HepG2 (cell line): ENCODE results near the gene DNM1. TPM values are rescaled to one million over a fixed set of nuclear protein-coding genes. Genes with fewer than 3 reads are reported as not detected.

ENCODE experiments used
- ARID5B ChIP-seq: IDR thresholded peaks from 2 replicates; pipeline ENCODE4 v1.4.0; 2020; ENCODE audit warnings: mild to moderate bottlenecking, missing genetic modification reagents
- BCLAF1 ChIP-seq: fragments of 450-650 bp; IDR thresholded peaks from 2 replicates; pipeline ENCODE4 v1.6.1; 2017; ENCODE audit warnings: mild to moderate bottlenecking
- HES4 ChIP-seq: sonication (generic); formaldehyde crosslinking; IDR thresholded peaks from 2 replicates; pipeline ENCODE4 v1.9.0; 2021; ENCODE audit warnings: mild to moderate bottlenecking, missing genetic modification reagents, borderline replicate concordance
- HOXA5 ChIP-seq: sonication (generic); formaldehyde crosslinking; IDR thresholded peaks from 2 replicates; pipeline ENCODE4 v1.4.0; 2020; ENCODE audit warnings: missing genetic modification reagents
- KAT7 ChIP-seq: IDR thresholded peaks from 2 replicates; pipeline ENCODE4 v1.6.1; 2018; ENCODE audit warnings: borderline replicate concordance, missing compliant biosample characterization
- KMT2A ChIP-seq: sonication (generic); formaldehyde crosslinking; IDR thresholded peaks from 2 replicates; pipeline ENCODE4 v1.4.0; 2020; ENCODE audit warnings: missing genetic modification reagents
- NONO ChIP-seq, 2 experiments: fragments of 450-650 bp in 1 of 2; sonication (generic) in 1 of 2; formaldehyde crosslinking in 1 of 2; IDR thresholded peaks in 1 of 2; conservative IDR thresholded peaks in 1 of 2; 2 replicates each; pipeline versions ENCODE4 v1.6.1 to v1.8.0; 2017 to 2022; ENCODE audit warnings: mild to moderate bottlenecking in 1 of 2, missing genetic modification reagents in 1 of 2, moderate library complexity in 1 of 2
- PREB ChIP-seq: sonication (generic); formaldehyde crosslinking; IDR thresholded peaks from 2 replicates; pipeline ENCODE4 v1.4.0; 2020; ENCODE audit warnings: missing genetic modification reagents
- TBP ChIP-seq: sonication (generic); formaldehyde crosslinking; IDR thresholded peaks from 2 replicates; pipeline ENCODE4 v1.5.0; 2020; ENCODE audit warnings: missing genetic modification reagents
- TFE3 ChIP-seq: IDR thresholded peaks from 2 replicates; pipeline ENCODE4 v1.6.1; 2016
- TP53 ChIP-seq: sonication (generic); formaldehyde crosslinking; conservative IDR thresholded peaks from 2 replicates; pipeline ENCODE4 v1.4.0; 2020; ENCODE audit warnings: missing genetic modification reagents
- ZFP1 ChIP-seq: IDR thresholded peaks from 2 replicates; pipeline ENCODE4 v1.6.1; 2016
- ZNF24 ChIP-seq: fragments of 450-650 bp; IDR thresholded peaks from 2 replicates; pipeline ENCODE4 v1.6.1; 2017; ENCODE audit warnings: antibody characterized with exemption, mild to moderate bottlenecking
- ZNF414 ChIP-seq: sonication (generic); formaldehyde crosslinking; IDR thresholded peaks from 2 replicates; pipeline ENCODE4 v1.5.0; 2020; ENCODE audit warnings: missing genetic modification reagents
- ZNF766 ChIP-seq: sonication (generic); formaldehyde crosslinking; IDR thresholded peaks from 2 replicates; pipeline ENCODE4 v1.5.0; 2020; ENCODE audit warnings: missing genetic modification reagents, borderline replicate concordance
- ZNF768 ChIP-seq: sonication (generic); formaldehyde crosslinking; IDR thresholded peaks from 2 replicates; pipeline ENCODE4 v1.4.0; 2020; ENCODE audit warnings: missing genetic modification reagents
- ZNF816 ChIP-seq: sonication (generic); formaldehyde crosslinking; IDR thresholded peaks from 2 replicates; pipeline ENCODE4 v1.8.0; 2022; ENCODE audit warnings: missing genetic modification reagents, mild to moderate bottlenecking, borderline replicate concordance
- ZNF850 ChIP-seq: sonication (generic); formaldehyde crosslinking; conservative IDR thresholded peaks from 2 replicates; pipeline ENCODE4 v1.9.0; 2021; ENCODE audit warnings: mild to moderate bottlenecking, missing genetic modification reagents
- polyA plus RNA-seq, 8 experiments: library from polyadenylated mRNA; depleted of rRNA in 3 of 8; stranded (reverse) in 7 of 8; unstranded in 1 of 8; fragments of >200 nt; fragmentation: Illumina TruSeq in 4 of 8; extraction: Trizol in 4 of 8; gene quantifications; 2 replicates each; pipeline versions ENCODE4 v1.2.1 to v1.2.3, GENCODE V29; 2011 to 2016; ENCODE audit warnings: low read depth in 4 of 8, missing spikeins in 1 of 8, mixed read lengths in 1 of 8; ENCODE audit not compliant: insufficient read depth in 1 of 8
- total RNA-seq, 5 experiments: library from RNA; depleted of rRNA; stranded (reverse); fragments of >200 nt; fragmentation: Illumina TruSeq; extraction: Trizol; gene quantifications; 2 replicates each; pipeline ENCODE4 v1.2.3, GENCODE V29; 2016; ENCODE audit warnings: low read depth in 1 of 5

Gene DNM1
- total and polyA plus RNA-seq, 2 of the 13 experiments (the other 11 are each of a cell fraction or from before 2014, with no cell fraction given), result 0.13 to 0.58 TPM

GRCh38 chr9:128159784-128160602 lies 43.2 kb upstream of the DNM1 start, which contains the start of gene BBLN (continued):
- TF ChIP-seq ARID5B (CRISPR knock-in tag), result 0 out of 2 replicates have a peak, but pooled peaks have one; percentile 10
- TF ChIP-seq ZNF850, result no peak
- no peak for TF ChIP-seq NONO (IDR thresholded peaks at IDR 0.05)
- no peak; the same call in 1 of the 2 replicates for TF ChIP-seq NONO (CRISPR knock-in tag; conservative IDR thresholded peaks at IDR 0.05)
- TF ChIP-seq ZNF766 (CRISPR knock-in tag), result peak; percentile 78
- TF ChIP-seq BCLAF1, result no peak
- TF ChIP-seq KMT2A (CRISPR knock-in tag), result peak; percentile 18; the same call in 1 of the 2 replicates
- TF ChIP-seq ZFP1 (CRISPR knock-in tag), result no peak
- TF ChIP-seq HES4 (CRISPR knock-in tag), result 0 out of 2 replicates have a peak, but pooled peaks have one; percentile 16
- peak; percentile 13; the same call in 1 of the 2 replicates for TF ChIP-seq ZNF768 (CRISPR knock-in tag)
- TF ChIP-seq PREB, result no peak
- TF ChIP-seq ZNF816 (CRISPR knock-in tag), result no peak
- no peak for TF ChIP-seq TBP
- TF ChIP-seq TFE3 (CRISPR knock-in tag), result no peak
- 0 out of 2 replicates have a peak, but pooled peaks have one; percentile 34 for TF ChIP-seq ZNF414 (CRISPR knock-in tag)
- TF ChIP-seq HOXA5 (CRISPR knock-in tag), result 0 out of 2 replicates have a peak, but pooled peaks have one; percentile 55
- TF ChIP-seq TP53, result no peak
- peak; percentile 70; the same call in 1 of the 2 replicates for TF ChIP-seq KAT7
- TF ChIP-seq ZNF24, result no peak
